HPDE6-E6E7 (cell line): Measurements from ENCODE around the gene TRIM15.
"Not testable (repeated sequence)": the region's sequence is repeated elsewhere in the genome, so short reads cannot be mapped to it uniquely, and the experiment has no call there.

Experiments used
- DNase-seq: peaks from one replicate; pipeline ENCODE4 v3.0.0; 2011; ENCODE audit warnings: missing footprints; ENCODE audit errors: extremely low spot score

Gene TRIM15

DNA sequence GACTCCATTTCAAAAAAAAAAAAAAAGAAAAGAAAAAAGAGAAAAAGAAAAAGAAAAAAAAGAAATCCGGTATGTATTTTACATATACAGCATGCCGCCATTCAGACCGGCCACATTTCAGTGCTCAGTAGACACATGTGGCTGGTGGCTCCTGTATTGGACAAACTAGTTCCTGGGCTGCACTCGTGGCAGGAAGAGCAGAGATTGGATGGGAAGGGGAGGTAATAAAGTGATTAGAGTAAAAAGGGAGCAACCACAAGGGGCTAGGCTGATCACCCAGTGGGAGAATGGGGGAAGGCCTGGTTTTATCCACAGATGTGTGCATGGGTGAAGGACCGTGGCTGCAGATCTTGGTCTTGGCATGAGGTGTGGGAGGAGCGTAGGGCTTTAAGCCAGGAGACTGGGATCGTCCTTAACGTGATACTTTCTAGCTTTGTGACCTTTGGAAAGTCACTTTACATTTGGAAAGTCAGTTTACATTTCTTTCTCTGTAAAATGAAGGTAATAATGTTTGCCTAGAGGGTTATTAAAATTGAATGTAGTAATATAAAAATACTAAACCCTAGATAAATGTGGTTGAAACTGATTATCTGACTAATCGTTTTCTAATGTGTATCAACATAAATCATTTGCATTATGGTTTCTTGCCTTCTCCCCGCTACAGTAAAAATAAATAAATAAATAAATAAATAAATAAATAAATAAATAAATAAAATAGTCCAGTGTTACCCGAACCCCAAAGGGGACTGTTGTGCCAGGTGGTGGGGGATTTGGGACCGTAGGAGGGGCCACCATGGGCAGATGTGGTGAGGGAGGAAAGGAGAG is 869 bp upstream of the TRIM15 start:
- DNase-seq, result no peak

DNA sequence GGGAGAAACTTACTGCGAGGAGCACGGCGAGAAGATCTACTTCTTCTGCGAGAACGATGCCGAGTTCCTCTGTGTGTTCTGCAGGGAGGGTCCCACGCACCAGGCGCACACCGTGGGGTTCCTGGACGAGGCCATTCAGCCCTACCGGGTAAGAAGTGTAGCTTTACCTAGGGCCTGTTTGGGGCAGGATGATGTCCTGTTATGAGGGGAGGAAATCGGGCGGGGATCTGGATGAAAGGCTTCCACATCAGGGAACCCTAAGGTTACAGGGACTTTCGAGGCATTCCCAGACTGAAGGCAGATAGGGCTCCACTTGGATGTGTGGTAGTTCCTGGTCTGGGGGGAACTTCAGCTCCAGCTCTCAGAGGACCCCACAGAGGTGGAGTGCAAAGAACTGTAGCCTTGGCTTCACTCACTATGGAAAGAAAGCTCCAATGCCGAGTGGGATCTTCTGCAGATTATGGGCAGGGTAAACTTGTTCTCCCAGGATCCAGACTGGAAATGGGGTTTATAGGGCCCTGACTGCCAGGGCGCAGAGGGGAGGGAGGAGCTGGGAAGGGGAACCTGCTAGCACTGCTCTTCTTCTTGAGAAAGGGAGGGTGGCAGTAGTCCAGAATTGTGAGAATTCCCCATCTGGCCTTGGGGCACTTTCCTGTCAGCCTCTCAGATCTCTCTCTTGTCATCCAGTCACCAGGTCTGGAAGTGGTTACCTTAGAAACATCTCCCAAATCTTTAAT is 740 bp downstream of the TRIM15 start:
- no peak for DNase-seq

DNA sequence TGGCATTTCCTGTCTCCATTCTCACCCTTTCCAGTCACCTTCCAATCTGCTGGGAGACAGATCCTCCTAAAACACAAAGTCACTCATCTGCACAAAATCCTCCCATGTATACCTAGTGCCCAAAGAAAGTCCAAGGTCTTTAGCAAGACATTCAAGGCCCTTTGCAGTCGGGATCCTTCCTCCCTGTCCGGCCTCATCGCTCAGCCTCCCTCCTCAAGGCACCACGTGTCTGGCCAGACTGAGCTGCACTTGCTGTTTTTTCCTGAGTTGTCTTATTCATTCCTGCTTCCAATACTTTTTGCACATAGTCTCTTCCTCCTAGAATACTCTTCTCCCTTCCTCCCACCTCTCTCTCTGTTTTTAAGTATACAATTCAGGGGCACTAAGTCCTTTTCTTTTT is 1.4 kb downstream of the TRIM15 start:
- no peak for DNase-seq

DNA sequence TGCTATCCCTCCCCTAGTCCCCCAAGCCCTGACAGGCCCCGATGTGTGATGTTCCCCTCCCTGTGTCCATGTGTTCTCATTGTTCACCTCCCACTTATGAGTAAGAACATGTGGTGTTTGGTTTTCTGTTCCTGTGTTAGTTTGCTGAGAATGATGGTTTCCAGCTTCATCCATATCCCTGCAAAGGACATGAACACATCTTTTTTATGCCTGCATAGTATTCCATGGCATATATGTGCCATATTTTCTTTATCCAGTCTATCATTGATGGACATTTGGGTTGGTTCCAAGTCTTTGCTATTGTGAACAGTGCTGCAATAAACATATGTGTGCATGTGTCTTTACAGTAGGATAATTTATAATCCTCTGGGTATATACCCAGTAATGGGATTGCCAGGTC is 1.9 kb downstream of the TRIM15 start:
- DNase-seq, result not testable (repeated sequence)

DNA sequence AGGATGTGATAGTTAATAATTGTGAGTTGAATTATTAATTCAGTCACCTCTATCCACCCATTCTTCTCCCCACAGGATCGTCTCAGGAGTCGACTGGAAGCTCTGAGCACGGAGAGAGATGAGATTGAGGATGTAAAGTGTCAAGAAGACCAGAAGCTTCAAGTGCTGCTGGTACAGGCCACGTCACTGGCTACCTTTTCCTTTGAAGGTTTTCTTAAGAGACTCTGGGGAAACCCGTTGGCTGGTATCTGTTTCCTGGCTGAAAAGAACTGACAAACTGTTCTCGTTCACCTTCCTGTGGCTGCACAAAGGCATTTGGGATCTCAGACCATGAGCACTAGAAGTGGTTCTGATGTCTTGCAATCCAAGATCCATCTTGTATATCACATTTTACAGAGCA is 3.8 kb downstream of the TRIM15 start:
- no peak for DNase-seq

DNA sequence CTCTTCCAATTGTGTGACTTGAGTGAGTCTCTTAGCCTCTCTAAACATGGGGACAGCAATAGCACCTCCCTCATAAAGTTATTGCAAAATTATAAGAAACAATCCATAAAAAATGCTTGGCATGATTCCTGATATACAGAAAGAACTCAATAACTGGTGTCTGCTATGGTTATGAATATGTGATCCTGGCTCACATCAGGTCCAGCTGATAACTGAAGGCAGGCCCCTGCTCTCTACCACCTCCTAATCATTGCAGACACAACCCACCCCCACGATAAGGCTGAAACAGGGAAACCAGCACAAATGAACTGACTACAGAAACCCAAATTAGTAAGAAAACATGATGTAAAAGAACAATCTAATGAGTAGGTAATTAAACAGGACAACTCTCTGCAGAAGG is 5.4 kb downstream of the TRIM15 start:
- DNase-seq, result no peak

DNA sequence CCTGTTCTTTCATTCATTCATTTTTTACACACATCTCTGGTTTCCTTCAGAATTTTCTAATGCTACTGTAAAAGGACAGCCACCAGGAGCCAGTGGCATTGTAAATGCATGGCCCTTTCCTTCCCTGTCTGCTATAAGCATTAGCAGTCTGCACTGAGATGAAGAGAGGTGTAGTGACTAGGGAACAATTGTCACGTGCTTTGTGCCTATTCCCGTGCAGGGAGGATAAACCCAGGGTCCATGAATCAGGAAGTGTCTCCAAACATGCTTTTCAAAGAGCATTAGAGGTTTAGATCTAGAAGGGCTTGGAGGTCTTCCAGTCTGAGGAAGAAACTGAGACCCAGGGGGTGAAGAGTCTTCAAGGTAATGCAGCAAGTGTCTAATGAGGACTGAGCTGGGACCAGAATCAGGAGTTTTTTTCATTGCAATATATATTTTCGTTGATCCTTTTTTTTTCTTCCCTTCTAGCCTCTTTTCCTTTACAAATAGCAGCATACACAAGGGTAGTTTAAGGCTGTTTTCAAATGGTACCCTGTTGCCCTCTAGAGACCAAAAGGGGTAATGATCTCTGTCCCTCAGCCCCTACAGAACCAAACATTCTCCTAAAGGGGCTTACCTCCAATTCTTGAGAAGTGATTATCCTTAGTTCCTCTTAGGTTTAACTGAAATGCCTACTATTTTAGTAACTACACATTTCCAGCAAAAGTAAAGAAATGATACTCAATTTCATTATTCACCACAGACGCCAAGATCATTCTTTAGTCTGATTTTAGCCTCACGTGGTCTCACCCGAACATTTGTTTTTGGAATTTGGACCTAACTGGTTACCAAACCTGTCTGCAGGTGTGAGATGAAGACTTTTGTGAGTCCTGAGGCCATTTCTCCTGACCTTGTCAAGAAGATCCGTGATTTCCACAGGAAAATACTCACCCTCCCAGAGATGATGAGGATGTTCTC is 6.6 kb downstream of the TRIM15 start:
- DNase-seq, result peak; percentile 39

DNA sequence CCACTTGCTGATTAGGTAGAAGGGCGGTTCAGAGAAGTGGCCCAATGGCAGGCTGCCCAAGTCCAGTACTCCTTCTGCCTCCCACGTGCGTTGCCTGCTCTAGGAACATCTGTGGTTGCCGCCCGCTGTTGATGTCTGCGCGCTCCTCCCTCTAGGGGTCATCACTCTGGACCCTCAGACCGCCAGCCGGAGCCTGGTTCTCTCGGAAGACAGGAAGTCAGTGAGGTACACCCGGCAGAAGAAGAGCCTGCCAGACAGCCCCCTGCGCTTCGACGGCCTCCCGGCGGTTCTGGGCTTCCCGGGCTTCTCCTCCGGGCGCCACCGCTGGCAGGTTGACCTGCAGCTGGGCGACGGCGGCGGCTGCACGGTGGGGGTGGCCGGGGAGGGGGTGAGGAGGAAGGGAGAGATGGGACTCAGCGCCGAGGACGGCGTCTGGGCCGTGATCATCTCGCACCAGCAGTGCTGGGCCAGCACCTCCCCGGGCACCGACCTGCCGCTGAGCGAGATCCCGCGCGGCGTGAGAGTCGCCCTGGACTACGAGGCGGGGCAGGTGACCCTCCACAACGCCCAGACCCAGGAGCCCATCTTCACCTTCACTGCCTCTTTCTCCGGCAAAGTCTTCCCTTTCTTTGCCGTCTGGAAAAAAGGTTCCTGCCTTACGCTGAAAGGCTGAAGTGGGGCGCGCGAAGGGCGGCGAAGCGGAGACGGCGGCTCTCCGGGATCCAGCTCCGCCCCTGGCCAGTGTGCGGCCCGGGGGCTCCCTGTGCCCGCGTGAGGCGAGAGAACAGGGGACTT is 8.5 kb downstream of the TRIM15 start:
- DNase-seq, result no peak

DNA sequence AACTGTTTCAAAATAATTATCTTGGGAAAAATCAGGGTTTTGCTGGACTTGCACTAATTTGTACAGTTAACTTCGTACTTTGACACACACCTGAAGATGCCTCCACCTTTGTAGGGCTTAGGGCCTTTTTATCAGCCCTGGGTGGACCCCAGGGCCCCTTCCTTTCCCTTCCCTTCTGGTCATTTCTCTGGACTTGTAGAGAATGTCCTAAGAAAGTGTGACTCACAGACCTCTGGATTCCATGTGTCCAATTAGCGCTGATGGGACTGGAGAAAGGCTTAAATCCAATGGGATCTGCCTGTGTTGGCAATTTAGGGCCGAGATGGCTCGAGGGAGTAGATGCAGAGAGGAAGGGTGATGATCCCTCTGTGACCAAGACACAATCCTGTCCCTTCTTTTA is 9.3 kb downstream of the TRIM15 start:
- no peak for DNase-seq

DNA sequence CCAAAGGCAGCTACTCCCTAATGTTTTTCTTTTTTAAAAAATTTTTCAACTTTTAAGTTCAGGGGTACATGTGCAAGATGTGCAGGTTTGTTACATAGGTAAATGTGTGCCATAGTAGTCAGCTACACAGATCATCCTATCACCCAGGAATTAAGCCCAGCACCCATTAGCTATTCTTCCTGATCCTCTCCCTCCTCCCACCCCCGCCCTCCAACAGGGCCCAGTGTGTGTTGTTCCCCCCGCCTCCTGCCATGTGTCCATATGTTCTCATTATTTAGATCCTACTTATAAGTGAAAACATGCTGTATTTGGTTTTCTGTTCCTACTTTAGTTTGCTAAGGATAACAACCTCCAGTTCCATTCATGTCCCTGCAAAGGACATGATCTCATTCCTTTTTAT is 12.4 kb downstream of the TRIM15 start:
- DNase-seq, result no peak

DNA sequence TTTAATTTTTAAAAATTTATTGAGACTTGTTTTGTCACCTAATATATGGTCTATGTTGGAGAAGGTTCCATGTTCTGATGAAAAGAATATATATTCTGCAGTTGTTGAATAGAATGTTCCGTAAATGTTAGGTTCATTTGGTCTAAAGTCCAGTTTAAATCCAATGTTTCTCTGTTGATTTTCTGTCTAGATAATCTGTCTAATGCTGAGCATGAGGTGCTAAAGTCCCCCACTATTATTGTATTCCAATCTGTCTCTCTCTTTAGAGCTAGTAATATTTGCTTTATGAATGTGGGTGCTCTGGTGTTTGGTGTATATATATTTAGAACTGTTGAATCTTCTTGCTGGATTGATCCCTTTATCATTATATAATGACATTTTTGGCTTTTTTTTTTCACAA is 15.5 kb downstream of the TRIM15 start:
- DNase-seq, result no peak

DNA sequence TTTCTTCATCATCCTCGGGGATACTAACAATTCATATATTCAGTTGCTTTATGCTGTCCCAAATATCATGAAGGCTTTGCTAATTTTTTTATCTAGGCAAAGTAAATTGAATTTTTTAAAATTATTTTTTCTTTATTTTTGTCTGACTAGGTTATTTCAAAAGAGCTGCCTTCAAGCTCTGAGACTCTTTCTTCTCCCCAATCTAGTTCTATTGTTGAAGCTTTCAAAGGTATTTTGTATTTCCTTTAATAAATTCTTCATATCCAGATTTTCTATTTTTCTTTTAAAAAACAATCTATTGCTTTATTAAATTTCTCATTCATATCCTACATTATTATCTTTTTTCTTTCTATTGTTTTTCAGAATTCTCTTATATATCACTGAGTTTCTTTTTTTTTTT is 16.8 kb downstream of the TRIM15 start:
- no peak for DNase-seq

DNA sequence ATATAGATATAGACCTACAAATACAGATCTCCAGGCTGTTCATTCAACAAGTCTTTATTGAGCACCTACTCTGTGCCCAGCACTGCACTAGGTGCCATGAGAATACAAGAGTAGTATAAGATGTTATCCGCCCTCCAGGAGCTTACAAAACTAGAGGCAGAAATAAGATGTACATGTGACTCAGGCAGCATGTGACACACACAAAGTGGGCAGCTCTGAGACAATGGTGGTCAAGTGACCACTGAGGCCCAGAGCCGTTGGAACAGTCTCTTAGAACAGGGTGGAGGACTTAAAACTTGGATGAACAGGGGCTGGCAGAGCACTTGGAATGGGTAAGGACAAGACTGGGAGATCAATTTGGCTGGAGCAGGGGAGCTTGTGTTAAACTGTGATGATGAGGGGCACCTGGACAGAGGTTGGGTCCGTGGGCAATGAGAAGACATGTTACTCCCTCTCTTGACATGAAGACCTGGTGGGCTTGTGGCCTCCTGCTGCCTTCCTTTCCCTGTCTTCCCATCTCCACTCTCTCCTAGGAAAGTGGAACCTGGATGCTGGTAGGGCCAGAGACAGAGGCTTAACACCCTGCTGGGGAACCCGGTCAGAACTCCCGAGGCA is 21.2 kb downstream of the TRIM15 start:
- no peak for DNase-seq

DNA sequence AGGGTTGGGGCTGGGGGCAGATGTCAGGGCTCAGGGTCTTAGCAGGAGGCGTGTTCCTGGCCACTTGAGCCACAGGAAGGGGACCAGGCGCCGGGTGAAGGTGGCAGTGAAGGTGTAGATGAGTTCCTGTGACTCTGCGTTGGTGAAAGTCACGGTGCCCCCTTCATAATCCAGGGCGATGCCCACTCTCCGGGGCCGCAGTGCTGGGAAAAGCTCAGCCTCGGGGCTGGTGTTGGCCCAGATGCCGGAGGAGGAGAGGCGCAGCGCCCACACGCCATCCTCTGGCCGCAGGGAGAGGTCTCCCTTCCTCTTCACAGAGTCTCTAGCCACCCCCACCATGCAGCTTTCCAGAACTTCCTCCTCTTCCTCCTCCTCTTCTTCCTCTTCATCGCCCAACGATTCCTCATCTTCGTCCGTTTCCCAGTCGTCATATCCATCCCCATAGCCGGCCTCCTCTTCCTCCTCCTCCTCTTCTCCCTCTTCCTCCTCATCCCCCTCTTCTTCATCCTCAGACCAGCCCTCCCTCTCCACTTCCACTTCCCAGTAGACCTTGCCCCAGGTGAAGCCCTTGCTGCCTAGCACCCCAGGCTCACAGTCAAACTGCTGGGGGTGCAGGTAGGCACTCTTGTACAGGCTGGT is 22.6 kb downstream of the TRIM15 start:
- no peak for DNase-seq

DNA sequence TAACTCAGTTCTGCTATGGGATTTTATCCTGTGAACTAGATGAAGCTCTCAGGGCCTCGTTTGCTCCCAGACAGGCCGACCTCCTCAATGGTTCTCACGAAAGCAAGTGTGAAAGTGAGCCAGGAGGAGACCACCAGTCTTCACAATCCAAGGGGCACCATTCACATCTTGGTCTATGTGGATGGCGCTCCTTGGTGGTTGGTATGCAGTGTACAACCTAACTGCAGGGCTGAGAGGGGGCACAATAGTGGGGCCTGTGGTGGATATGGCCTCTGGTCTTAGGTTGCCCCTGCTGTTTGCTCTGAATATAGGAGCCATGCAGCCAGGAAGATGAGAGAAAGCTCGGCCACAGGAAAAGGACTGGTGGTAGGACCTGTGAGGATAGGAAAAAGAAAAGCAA is 25.2 kb downstream of the TRIM15 start:
- no peak for DNase-seq

DNA sequence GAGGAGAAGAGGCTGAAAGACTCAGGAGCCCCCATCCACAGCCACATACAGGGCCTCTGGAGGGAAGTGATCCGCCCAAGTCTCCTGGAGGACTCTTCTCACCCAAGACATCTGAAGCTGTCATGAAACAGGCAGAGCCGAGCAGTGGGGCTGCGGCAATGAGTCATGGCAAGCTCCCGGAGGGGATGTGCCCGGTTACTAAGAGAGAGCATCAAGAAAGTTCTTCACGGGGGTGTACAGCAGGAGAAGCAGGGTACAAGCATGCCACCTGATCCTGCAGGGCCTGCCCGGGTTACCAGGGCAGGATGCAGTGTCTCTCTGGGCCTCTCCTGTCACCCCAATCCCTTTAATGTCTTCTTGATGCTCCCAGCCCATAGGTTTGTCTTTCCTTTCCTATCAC is 28.7 kb downstream of the TRIM15 start:
- DNase-seq, result no peak

DNA sequence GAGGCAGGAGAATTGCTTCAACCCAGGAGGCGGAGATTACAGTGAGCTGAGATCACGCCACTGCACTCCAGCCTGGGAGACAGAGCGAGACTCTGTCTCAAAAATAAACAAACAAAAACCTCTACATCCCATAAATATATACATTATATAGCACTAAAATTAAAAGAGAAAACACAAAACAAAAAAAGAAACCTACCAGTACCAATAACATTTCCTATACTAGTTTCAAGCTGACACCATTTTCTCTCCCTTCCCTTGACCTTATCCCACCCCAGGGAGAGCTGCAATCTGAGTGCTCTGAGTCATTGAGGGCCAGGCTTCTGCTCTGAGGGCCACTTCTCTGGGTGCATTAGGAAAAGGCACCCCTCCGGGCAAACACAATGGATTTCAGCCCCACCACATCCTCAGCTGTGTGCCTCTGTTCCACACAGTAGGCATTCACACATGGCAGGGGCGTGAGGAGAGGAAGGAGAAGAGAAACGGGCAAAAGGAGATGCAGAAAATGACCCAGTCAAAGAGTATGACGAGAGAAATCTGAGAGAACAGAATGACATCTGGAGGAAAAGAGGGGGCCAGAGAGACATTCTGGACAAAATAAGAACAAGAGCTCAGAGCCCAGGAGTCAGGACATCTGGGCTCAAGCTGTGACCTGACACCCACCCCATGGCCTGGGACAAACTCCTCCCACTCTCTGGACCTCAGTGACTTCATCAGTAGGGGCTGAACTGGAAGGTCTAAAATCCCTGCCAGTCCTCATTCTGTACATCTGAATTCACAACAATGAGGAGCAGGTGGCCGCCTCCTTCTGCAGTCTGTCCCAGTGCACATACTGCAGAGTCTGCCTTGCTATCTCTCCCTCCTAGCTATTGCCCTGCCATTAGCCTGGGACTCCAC is 31.7 kb downstream of the TRIM15 start:
- no peak for DNase-seq

DNA sequence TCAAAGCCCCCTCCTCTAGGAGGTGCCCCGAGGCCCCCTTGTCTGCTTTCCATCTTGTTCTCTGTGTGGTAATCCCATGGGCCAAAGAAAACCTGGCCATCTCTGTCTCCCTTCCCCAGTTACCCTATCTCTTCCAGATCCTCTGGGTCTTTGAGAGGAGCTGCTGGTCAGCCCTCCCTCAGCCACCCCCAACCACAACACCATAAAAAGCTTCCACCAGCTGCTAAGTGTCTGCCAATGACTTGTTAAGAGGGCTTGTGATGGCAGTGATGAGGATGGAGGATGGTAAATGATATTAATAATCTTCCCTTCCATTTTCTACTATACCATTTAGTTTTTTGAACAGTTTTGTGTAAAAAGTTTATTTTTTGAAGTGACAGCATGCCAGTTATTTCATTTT is 32.6 kb downstream of the TRIM15 start:
- no peak for DNase-seq

DNA sequence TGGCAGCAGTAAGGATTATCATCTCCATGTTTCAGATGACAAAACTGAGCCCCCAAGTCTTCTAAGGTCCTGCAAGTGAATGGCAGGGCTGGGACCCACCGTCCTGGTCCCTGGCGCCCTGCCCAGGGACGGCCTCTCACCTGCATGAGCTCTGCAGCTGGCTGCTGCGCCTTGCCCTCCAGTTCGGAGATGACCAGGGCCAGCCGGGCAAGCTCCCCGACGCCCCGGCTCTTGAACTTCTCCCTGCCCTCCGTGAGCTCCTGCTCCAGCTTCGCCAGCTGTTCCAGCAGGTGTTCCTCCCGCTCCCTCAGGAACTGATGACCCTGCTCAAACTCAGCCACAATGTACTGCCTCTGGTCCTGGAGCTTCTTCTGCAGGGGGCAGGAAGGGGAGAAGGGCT is 33.0 kb downstream of the TRIM15 start:
- DNase-seq, result no peak
